Measurements from ENCODE around the gene BCL2L1.

The BCL2L1 gene

DNA sequence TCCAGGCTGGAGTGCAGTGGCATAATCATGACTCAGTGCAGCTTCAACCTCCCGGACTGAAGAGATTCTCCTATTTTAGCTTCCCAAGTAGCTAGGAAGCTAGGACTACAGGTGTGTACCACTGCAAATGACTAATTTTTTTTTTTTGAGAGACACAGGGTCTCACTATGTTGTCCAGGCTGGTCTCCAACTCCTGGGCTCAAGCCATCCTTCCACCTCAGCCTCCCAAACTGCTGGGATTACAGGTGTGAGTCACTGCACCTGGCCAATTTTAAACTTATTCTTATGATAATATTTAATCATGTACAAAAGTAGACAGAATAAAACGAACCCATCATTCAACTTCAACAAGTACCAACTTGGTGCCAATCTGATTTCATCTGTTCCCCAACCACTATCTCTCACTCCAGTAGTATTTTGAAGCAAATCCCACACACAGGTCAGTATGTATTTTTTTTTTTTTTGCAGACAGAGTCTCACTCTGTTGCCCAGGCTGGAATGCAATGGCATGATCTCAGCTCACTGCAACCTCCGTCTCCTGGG lies 32.5 kb downstream of the BCL2L1 start:
- no peak overlapping the region for H3K27ac ChIP-seq (ENCODE audit: low read length)
- H2AFZ ChIP-seq (ENCODE audit: low read depth, low read length) = no peak overlapping the region
- H3K79me2 ChIP-seq (ENCODE audit: low read length) = peaks cover 59% of the 10 kb centered on the region
- no peak overlapping the region for H3K4me3 ChIP-seq (ENCODE audit: low read length)
- H3K36me3 ChIP-seq (replicated peaks; ENCODE audit: low read depth, low read length) = peaks cover 32% of the 10 kb centered on the region
- no peak overlapping the region for H3K9ac ChIP-seq (ENCODE audit: low read length)
- H4K20me1 ChIP-seq (ENCODE audit: insufficient read depth, low read length) = peaks cover 20% of the 10 kb centered on the region
- H3K4me1 ChIP-seq (ENCODE audit: low read length) = peaks cover 42% of the 10 kb centered on the region
- no peak overlapping the region for H3K4me2 ChIP-seq (ENCODE audit: low read length)
- TF ChIP-seq, protein P1, sequence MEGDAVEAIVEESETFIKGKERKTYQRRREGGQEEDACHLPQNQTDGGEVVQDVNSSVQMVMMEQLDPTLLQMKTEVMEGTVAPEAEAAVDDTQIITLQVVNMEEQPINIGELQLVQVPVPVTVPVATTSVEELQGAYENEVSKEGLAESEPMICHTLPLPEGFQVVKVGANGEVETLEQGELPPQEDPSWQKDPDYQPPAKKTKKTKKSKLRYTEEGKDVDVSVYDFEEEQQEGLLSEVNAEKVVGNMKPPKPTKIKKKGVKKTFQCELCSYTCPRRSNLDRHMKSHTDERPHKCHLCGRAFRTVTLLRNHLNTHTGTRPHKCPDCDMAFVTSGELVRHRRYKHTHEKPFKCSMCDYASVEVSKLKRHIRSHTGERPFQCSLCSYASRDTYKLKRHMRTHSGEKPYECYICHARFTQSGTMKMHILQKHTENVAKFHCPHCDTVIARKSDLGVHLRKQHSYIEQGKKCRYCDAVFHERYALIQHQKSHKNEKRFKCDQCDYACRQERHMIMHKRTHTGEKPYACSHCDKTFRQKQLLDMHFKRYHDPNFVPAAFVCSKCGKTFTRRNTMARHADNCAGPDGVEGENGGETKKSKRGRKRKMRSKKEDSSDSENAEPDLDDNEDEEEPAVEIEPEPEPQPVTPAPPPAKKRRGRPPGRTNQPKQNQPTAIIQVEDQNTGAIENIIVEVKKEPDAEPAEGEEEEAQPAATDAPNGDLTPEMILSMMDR (IDR thresholded peaks at IDR 0.05; ENCODE audit: low read depth, low read length) = no peak
- TF ChIP-seq EZH2phosphoT487 (IDR thresholded peaks at IDR 0.05; ENCODE audit: low read depth) = no peak
- no peaks in the 10 kb centered on the region for H3K27me3 ChIP-seq (ENCODE audit: low read depth, low read length)
- no peaks in the 10 kb centered on the region for H3K9me3 ChIP-seq (ENCODE audit: insufficient read depth, low read length)

DNA sequence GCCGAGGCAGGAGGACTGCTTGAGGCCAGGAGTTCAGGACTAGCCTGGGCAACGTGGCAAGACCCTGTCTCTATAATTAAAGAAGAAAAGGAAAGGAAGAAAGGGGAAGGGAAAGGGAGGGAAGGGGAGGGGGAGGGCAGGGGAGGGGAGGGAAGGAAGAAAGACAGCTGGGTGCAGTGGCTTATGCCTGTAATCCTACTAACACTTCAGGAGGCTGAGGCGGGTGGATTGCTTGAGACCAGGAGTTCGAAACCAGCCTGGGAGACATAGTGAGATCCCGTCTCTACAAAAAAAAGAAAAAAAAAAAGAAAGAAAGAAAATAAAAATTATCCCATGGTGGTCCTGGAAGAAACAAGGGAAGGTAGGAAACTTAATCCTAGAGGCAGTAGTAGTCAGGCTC lies 33.5 kb downstream of the BCL2L1 start:
- no peaks in the 10 kb centered on the region for H3K9me3 ChIP-seq (ENCODE audit: insufficient read depth, low read length)
- H3K27ac ChIP-seq (ENCODE audit: low read length) = no peak overlapping the region
- peaks cover 60% of the 10 kb centered on the region for H3K79me2 ChIP-seq (ENCODE audit: low read length)
- TF ChIP-seq, protein P1 (IDR thresholded peaks at IDR 0.05; ENCODE audit: low read depth, low read length) = no peak
- TF ChIP-seq EZH2phosphoT487 (IDR thresholded peaks at IDR 0.05; ENCODE audit: low read depth) = no peak
- H3K4me3 ChIP-seq (ENCODE audit: low read length) = no peak overlapping the region
- H4K20me1 ChIP-seq (ENCODE audit: insufficient read depth, low read length) = peaks cover 10% of the 10 kb centered on the region
- peaks cover 32% of the 10 kb centered on the region for H3K36me3 ChIP-seq (replicated peaks; ENCODE audit: low read depth, low read length)
- H3K9ac ChIP-seq (ENCODE audit: low read length) = no peak overlapping the region
- no peak overlapping the region for H2AFZ ChIP-seq (ENCODE audit: low read depth, low read length)
- no peak overlapping the region for H3K4me2 ChIP-seq (ENCODE audit: low read length)
- no peaks in the 10 kb centered on the region for H3K27me3 ChIP-seq (ENCODE audit: low read depth, low read length)
- peaks cover 53% of the 10 kb centered on the region for H3K4me1 ChIP-seq (ENCODE audit: low read length)

DNA sequence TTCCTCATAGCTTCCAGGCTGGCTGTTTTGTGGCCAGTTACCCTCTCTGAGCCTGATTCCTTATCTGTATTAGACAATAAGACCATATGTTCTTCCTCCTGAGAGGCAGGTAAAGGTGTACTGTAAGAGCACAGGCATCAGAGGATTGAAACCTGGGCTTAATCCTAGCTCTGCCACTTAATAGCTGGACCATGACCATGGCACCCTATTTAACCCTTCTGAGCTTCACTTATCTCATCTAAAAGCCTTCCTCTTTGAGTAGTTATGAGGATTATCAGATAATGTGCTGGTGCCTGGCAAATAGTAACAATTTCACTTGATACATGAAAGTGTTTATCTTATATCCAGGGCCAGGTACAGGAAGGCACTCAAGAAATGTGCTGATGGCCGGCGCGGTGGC lies 34.9 kb downstream of the BCL2L1 start:
- Histone ChIP-seq H3K4me1 (ENCODE audit: low read length) (peaks cover 63% of the 10 kb centered on the region), H3K79me2 (ENCODE audit: low read length) (peaks cover 67% of the 10 kb centered on the region), H3K27ac (ENCODE audit: low read length) (no peak overlapping the region), H4K20me1 (ENCODE audit: insufficient read depth, low read length) (peaks cover 7% of the 10 kb centered on the region), H3K4me2 (ENCODE audit: low read length) (no peak overlapping the region), H3K4me3 (ENCODE audit: low read length) (no peak overlapping the region), H3K36me3 (replicated peaks; ENCODE audit: low read depth, low read length) (peaks cover 37% of the 10 kb centered on the region), H3K27me3 (ENCODE audit: low read depth, low read length) (no peaks in the 10 kb centered on the region), H3K9ac (ENCODE audit: low read length) (no peak overlapping the region), H2AFZ (ENCODE audit: low read depth, low read length) (no peak overlapping the region), H3K9me3 (ENCODE audit: insufficient read depth, low read length) (no peaks in the 10 kb centered on the region)
- TF ChIP-seq, protein P1 (IDR thresholded peaks at IDR 0.05; ENCODE audit: low read depth, low read length) = no peak

DNA sequence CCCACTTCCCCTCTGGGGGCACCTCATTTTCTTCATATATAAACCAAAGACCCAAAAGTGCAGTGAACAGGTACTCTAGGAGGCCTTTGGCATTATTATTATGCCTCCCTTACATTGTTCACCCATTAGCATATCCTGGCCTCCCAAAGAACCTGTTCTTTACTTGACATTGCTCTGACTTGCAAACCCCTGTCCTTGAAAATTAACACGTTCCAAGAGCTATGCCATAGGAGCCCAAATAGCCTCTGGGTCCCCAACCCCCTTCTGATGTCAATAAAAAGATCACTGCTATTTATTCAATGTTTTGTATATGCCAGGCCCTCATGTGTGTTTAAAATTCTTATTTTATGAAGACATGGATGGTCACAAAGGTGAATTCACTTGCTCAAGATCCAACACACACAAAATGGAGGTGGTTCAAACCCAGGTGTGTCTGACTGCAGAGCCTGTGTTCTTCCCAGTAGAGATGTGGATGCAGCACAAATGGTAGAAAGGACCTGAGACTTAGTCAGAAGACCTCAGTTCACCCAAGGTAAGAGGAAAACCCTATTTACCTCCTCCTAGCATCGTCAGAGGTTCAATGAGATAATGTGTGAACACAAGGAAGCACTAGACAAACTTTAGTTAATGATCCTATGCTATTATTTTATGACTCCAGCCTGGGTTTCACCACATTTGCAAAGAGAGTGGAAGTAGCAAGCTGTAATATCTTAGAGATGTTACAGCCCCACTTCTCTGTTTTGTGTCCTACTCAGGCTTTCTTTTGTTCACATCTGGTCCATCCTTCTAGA lies 36.6 kb downstream of the BCL2L1 start:
- TF ChIP-seq EZH2phosphoT487 (IDR thresholded peaks at IDR 0.05; ENCODE audit: low read depth) = no peak
- TF ChIP-seq, protein P1 (IDR thresholded peaks at IDR 0.05; ENCODE audit: low read depth, low read length) = no peak
- peaks cover 47% of the 10 kb centered on the region for H3K4me1 ChIP-seq (ENCODE audit: low read length)
- no peak overlapping the region for H2AFZ ChIP-seq (ENCODE audit: low read depth, low read length)
- H3K79me2 ChIP-seq (ENCODE audit: low read length) = peaks cover 77% of the 10 kb centered on the region
- no peaks in the 10 kb centered on the region for H4K20me1 ChIP-seq (ENCODE audit: insufficient read depth, low read length)
- H3K27ac ChIP-seq (ENCODE audit: low read length) = peak overlapping the region; percentile 84
- H3K4me3 ChIP-seq (ENCODE audit: low read length) = peak overlapping the region; percentile 55
- H3K9me3 ChIP-seq (ENCODE audit: insufficient read depth, low read length) = no peaks in the 10 kb centered on the region
- H3K36me3 ChIP-seq (replicated peaks; ENCODE audit: low read depth, low read length) = peaks cover 44% of the 10 kb centered on the region
- H3K27me3 ChIP-seq (ENCODE audit: low read depth, low read length) = no peaks in the 10 kb centered on the region
- peak overlapping the region; percentile 86 for H3K4me2 ChIP-seq (ENCODE audit: low read length)
- H3K9ac ChIP-seq (ENCODE audit: low read length) = peak overlapping the region; percentile 60

All from OCI-LY3 (cell line).